ENCODE data around the gene GADD45A. TPM values are rescaled to one million over a fixed set of nuclear protein-coding genes. Genes with fewer than 3 reads are reported as not detected.

The GADD45A gene
- total and polyA plus RNA-seq, 9 of the 15 experiments (the other 6 are each of a cell fraction or from before 2014, with no cell fraction given) = 21.3 to 156 (median 62.1) TPM

DNA sequence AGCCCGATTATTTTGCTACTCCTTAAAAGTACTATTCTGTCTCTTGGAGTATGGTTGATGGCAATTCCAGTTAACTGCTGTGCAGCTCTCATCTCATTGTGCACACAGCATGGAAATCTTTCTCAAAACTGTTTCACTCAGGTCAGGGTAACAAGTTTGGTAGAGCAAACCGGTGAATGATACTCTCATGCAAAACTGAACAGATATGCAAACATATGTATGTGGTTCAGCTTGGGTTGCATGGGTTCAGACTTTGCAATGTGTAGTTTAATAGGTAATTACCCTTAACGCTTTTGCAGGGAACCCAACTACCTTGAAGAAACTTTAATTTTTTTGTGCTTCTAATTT, 2.2 kb downstream of the GADD45A start:
- H3K36me3 ChIP-seq (ENCODE audit: control insufficient read depth, insufficient read depth, low read length) = peaks cover 60% of the 10 kb centered on the region
- 0 out of 2 replicates have a peak, but pooled peaks cover 3% of the 10 kb centered on the region for H4K20me1 ChIP-seq (replicated peaks; ENCODE audit: control insufficient read depth, insufficient read depth, low read length)
- no peak for ATAC-seq
- peaks cover 18 to 49% of the 10 kb centered on the region in 2 experiments; a peak in 4 of 5 replicates for H3K4me1 ChIP-seq (replicated peaks in 1 of 2; ENCODE audit: control insufficient read depth in 2 of 2, insufficient read depth in 2 of 2, low read length in 2 of 2)
- H2AFZ ChIP-seq (ENCODE audit: low read depth, low read length) = no peak overlapping the region
- ChIA-PET CTCF (ENCODE audit: low intra/inter-chr PET ratio) (no interaction called here), POLR2A (interaction anchor here (0.7 to 6.3 kb wide), 25 partner anchors 10 to 343 kb away, joined by 3 to 62 read pairs (median 4); no protein-coding TSS in a partner anchor)
- 1% methylated on average over 3 of the region's 3 CpGs for WGBS (ENCODE audit: insufficient coverage, low coverage, missing lambda C conversion rate)
- in situ Hi-C loops (cut with MboI) (no loop called here), intact Hi-C loops (cut with micrococcal nuclease) (loop anchor here (5.0 to 10.0 kb wide), 2 partner anchors 252 to 755 kb away; partner anchors contain the start of gene SERBP1)
- H3K4me3 ChIP-seq = peak overlapping the region; percentile 93
- H3K27me3 ChIP-seq (ENCODE audit: control insufficient read depth in 2 of 2, insufficient read depth in 2 of 2, low read length in 2 of 2) = no peaks in the 10 kb centered on the region
- H3K9me1 ChIP-seq (ENCODE audit: control insufficient read depth, insufficient read depth, low read length) = no peaks in the 10 kb centered on the region
- FAIRE-seq = no peak
- H3K4me2 ChIP-seq (ENCODE audit: insufficient read depth, low read length) = peak overlapping the region; percentile 85
- H3K9me3 ChIP-seq (replicated peaks; ENCODE audit: control insufficient read depth, insufficient read depth, low read depth, low read length) = no peaks in the 10 kb centered on the region
- no TSS peak for BruUV-seq (replicated peaks)
- DNase-seq (ENCODE audit: extremely low read depth in 1 of 4, low spot score in 3 of 4) = no peak
- H3K9ac ChIP-seq (ENCODE audit: insufficient read depth in 1 of 2, low read depth in 2 of 2, low read length in 2 of 2) = peak overlapping the region in 1 of 2 experiments; percentile 92; a peak in 2 of 4 replicates
- H3K79me2 ChIP-seq (ENCODE audit: control insufficient read depth, insufficient read depth, low read length) = peaks cover 69% of the 10 kb centered on the region
- H3K27ac ChIP-seq (ENCODE audit: extremely low read depth, low read depth, low read length) = peak overlapping the region; percentile 95
- TF ChIP-seq ZNF395 (CRISPR knock-in tag; IDR thresholded peaks at IDR 0.05) = 0 out of 2 replicates have a peak, but pooled peaks have one; percentile 1
- TF ChIP-seq CHD1 (IDR thresholded peaks at IDR 0.05; ENCODE audit: low read length) = peak; percentile 22
- TF ChIP-seq CBFB (CRISPR knock-in tag; IDR thresholded peaks at IDR 0.05) = no peak
- TF ChIP-seq THRAP3 (IDR thresholded peaks at IDR 0.05; ENCODE audit: borderline replicate concordance) = 0 out of 2 replicates have a peak, but pooled peaks have one; percentile 30
- TF ChIP-seq ZNF766 (CRISPR knock-in tag; conservative IDR thresholded peaks at IDR 0.05) = no peak
- 0 out of 4 replicates have a peak, but pooled peaks of 1 of the 2 experiments have one; percentile 18 for TF ChIP-seq SIN3A (IDR thresholded peaks at IDR 0.05; ENCODE audit: borderline replicate concordance in 2 of 2, control insufficient read depth in 1 of 2, low read depth in 2 of 2, low read length in 2 of 2)
- TF ChIP-seq IRF1 (CRISPR knock-in tag; IDR thresholded peaks at IDR 0.05; ENCODE audit: borderline replicate concordance) = 0 out of 2 replicates have a peak, but pooled peaks have one; percentile 38
- TF ChIP-seq NCOA6 (IDR thresholded peaks at IDR 0.05) = no peak
- TF ChIP-seq, protein P1, sequence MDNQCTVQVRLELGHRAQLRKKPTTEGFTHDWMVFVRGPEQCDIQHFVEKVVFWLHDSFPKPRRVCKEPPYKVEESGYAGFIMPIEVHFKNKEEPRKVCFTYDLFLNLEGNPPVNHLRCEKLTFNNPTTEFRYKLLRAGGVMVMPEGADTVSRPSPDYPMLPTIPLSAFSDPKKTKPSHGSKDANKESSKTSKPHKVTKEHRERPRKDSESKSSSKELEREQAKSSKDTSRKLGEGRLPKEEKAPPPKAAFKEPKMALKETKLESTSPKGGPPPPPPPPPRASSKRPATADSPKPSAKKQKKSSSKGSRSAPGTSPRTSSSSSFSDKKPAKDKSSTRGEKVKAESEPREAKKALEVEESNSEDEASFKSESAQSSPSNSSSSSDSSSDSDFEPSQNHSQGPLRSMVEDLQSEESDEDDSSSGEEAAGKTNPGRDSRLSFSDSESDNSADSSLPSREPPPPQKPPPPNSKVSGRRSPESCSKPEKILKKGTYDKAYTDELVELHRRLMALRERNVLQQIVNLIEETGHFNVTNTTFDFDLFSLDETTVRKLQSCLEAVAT (IDR thresholded peaks at IDR 0.05) = peak in 1 of 2 experiments; percentile 4; a peak in 1 of 4 replicates
